HG02852 (cell line): ENCODE data around the gene LTBP1.

ENCODE experiments used
- ATAC-seq: cut with Tn5 transposase; IDR thresholded peaks from one replicate; pipeline ENCODE4 v1.9.1; 2021; ENCODE audit warnings: mild to moderate bottlenecking, moderate library complexity; ENCODE audit not compliant: unreplicated experiment

The LTBP1 gene

GRCh38 chr2:33404321-33404720 lies 457.6 kb downstream of the LTBP1 start:
- ATAC-seq = no peak

GRCh38 chr2:33406622-33407021 lies 459.9 kb downstream of the LTBP1 start:
- no peak for ATAC-seq

DNA sequence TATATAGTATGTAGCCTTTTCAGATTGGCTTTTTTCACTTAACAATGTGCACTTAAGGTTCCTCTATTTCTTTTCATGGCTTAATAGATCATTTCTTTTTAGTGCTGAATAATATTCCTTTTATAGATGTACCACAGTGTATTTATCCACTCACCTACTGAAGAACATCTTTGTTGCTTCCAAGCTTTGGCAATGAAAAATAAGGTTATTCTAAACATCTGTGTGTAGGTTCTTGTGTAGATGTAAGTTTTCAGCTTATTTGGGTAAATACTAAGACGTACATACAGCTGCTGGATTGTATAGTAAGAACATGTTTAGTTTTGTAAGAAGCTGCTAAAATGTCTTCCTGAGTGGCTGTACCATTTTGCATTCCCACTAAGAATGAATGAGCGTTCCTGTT lies 461.4 kb downstream of the LTBP1 start:
- ATAC-seq = no peak

GRCh38 chr2:33409417-33409955 lies 462.7 kb downstream of the LTBP1 start:
- ATAC-seq = no peak

DNA sequence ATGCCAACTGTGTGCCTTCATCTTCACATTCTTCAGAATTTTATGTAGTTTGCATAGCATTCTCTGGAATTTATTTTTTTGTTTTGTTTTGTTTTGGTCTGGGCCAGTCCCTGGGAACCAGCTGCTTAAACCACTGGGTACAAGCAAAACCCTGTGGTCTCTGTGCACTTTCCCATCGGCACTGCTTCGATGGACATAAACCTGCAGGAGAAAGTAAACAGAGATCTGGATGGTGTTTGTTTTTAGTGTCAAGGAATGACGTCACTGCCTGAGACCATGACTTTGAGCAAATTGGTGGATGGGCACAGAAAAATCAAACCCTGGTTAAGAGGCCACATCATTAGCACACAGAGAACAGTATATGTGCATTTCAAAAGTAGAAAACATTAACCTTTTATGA lies 465.0 kb downstream of the LTBP1 start:
- ATAC-seq = no peak

- ATAC-seq = no peak
Observed at GRCh38 chr2:33412920-33413319, 466.2 kb downstream of the LTBP1 start.

GRCh38 chr2:33419581-33420200 lies 472.9 kb downstream of the LTBP1 start:
- ATAC-seq = no peak

- ATAC-seq = no peak
Observed at GRCh38 chr2:33420726-33421125, 474.0 kb downstream of the LTBP1 start.

DNA sequence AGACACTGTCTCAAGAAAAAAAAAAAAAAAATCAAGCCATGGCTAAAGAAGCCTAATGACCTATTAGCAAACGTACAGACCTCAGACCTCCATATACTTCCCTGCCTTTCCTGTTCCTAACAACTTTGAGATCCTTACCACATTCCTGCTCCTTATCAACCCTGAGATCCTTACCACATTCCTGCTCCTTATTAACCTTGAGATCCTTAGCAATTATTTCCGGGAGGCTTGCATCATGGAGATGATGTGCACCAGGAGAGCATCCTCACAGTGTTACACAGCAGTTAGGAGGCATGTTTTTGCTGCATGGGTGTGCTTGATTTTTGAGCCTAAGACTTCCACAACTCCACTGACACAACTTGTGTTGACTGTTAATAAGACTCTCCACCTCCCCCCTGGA lies 475.1 kb downstream of the LTBP1 start:
- no peak for ATAC-seq

DNA sequence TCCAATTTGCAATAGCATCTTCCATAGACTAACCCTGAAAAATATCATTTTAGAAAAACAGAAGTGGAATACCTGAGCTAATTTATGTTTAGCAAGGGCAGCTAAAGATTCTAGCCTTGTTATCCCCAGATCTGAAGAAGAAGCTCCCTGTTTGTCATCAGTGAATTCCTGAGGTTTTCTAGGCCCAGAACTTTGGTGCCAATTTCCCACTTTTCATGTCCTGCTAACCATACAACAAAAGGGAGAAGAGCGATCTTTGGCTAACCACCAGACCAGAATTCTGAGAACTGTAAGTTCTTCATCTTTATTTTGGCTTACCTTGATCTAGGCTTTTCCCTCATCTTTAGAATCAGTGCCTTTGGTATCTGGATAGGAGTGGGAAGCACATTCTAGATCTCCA lies 478.4 kb downstream of the LTBP1 start:
- no peak for ATAC-seq

GRCh38 chr2:33425586-33426031 lies 478.9 kb downstream of the LTBP1 start:
- no peak for ATAC-seq

DNA sequence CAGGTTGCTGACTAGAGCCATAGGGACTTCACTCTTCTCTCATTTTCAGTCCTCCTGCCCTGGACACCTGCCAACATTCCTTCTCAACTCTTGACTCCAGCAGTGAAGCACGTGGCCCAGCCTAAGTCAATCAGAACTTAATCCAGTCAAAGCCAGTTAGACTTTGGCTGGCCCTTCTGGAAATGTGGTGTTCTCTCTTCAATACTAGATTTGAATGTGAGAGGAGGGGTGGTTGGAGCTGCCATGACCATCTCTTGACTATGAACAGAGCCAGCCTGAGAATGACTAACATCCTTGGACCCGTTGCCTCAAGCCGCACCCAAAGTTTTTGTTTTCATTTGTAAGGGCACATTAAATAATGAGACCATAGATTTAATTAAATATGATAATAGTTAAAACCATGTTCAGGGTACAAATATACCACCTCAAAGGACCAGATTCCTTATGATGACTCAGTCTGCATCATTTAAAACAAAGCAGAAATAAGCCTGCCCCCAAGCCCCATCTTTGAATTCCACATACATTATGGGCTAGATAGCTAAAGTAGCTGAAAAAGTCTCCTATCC lies 480.0 kb downstream of the LTBP1 start:
- no peak for ATAC-seq

GRCh38 chr2:33430077-33430476 lies 483.3 kb downstream of the LTBP1 start:
- no peak for ATAC-seq

- no peak for ATAC-seq
Observed at GRCh38 chr2:33430856-33431255, 484.1 kb downstream of the LTBP1 start.

DNA sequence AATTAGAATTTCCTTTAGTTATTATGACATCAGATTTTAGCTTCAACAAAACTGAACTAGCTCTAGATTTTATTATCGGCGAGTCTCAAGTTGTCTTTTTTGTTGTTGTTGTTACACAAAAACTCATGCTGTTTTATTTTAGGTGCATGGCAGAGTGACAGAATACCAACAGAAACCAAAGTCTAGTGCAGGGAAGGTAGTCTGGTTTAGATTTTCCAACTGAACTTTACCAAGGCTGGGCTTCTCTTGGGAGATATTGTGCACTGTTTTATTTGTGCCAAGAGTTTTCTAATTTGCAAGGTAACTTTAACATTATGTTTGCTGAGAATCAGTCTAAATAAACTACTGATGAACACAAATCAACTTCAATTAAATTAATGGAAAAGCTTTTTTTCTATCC lies 486.1 kb downstream of the LTBP1 start:
- no peak for ATAC-seq

DNA sequence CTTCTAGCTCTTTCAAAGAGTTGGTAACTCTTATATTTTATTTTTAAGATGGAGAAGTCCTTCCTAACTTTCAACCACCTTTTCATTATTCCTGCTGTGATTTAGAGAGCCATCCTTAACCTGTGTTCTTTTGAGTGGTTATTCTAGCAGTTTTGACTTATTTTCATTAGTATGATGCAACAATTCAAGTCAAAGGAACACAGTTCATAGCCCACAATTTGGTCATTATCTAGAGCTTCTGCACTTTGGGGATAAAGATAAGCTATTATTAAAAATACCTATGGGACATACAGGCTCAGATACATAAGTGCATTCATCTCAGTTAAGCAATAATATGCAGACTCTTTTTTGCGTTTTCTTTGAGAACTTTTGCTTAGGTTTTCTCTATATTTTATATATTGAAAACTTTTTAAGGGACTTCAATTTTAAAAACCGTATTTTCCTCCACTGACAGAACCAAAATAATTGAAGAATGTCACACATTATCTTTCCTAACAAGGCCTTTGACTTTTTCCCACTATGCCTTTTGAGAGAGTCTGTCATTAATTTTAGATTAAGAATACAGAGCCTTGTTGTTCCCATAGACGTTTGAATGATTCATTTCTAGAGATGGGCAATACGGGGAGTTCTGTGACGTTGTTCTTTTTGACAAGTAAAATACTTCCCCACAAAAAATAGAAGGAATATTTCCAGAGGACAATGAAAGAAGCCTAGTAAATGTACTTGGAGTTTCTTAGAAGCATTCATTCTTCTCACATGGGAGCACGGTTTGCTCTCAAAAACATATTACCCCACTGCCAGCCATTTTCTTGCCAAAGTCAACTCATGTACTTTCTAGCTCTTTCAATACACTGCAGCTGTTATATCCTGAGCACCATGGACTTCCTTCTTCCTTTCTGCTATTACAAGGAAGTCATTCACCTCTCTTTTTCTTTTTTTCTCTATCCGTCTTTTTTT lies 486.8 kb downstream of the LTBP1 start:
- no peak for ATAC-seq

- no peak for ATAC-seq
Observed at GRCh38 chr2:33435518-33435917, 488.8 kb downstream of the LTBP1 start.

DNA sequence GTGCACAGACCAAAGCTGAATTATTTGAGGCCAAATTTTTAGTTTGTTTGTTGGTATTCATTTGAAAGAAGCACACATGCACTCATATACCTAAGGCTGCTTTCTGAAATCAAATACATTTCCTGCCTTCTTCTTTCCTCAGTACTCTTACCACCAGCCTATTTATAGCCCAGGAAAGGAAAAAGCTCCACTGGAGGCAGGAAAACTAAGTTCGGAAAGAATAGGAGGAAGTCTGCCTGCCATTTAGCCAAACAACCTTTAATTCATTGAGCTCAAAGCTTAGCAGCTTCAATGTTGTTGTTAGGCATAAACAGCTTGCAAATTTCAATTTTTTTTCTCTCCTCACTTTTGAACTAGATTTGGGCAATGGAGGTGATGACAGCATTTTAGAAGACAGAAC lies 489.3 kb downstream of the LTBP1 start:
- ATAC-seq = no peak

GRCh38 chr2:33437297-33437696 lies 490.5 kb downstream of the LTBP1 start:
- no peak for ATAC-seq

GRCh38 chr2:33437815-33438214 lies 491.1 kb downstream of the LTBP1 start:
- no peak for ATAC-seq

GRCh38 chr2:33441235-33441810 lies 494.6 kb downstream of the LTBP1 start:
- ATAC-seq = no peak
